GM10266 (cell line): ENCODE measurements around the gene MS4A14.
"Not testable (repeated sequence)": the region's sequence is repeated elsewhere in the genome, so short reads cannot be mapped to it uniquely, and the experiment has no call there.

Source experiments
- DNase-seq: peaks from one replicate; pipeline ENCODE4 v3.0.0; 2012; ENCODE audit errors: extremely low spot score
- CTCF ChIP-seq: IDR thresholded peaks from 2 replicates; pipeline ENCODE4 v1.5.1; 2012; ENCODE audit warnings: mild to moderate bottlenecking, low read depth; ENCODE audit not compliant: control insufficient read depth, insufficient read depth; ENCODE audit errors: missing control alignments

The MS4A14 gene

GRCh38 chr11:60428517-60428916, 32.3 kb downstream of the MS4A14 start:
- DNase-seq: no peak
- TF ChIP-seq CTCF: no peak

- no peak for TF ChIP-seq CTCF
- DNase-seq: no peak
These were observed 33.0 kb downstream of the MS4A14 start, which contains the start of gene MS4A5 for GRCh38 chr11:60429272-60429671. MS4A5 (plus strand) TSS chr11:60429572; CDS start chr11:60429675, 103 bp downstream.

- no peak for DNase-seq
- no peak for TF ChIP-seq CTCF
These were observed 35.0 kb downstream of the MS4A14 start for GRCh38 chr11:60431251-60431650.

GRCh38 chr11:60433401-60433800, 37.1 kb downstream of the MS4A14 start:
- TF ChIP-seq CTCF: no peak
- DNase-seq: no peak

- TF ChIP-seq CTCF: no peak
- no peak for DNase-seq
These were observed 50.8 kb downstream of the MS4A14 start for GRCh38 chr11:60447070-60447469.

- no peak for DNase-seq
- TF ChIP-seq CTCF: no peak
These were observed 51.6 kb downstream of the MS4A14 start for GRCh38 chr11:60447846-60448245.

GRCh38 chr11:60451185-60451584, 54.9 kb downstream of the MS4A14 start:
- DNase-seq: not testable (repeated sequence)

GRCh38 chr11:60454212-60454611, 58.0 kb downstream of the MS4A14 start:
- DNase-seq: no peak
- no peak for TF ChIP-seq CTCF
